ENCODE results near the gene LCE2B. TPM values are rescaled to one million over a fixed set of nuclear protein-coding genes. Genes with fewer than 3 reads are reported as not detected.

LCE2B gene, protein sequence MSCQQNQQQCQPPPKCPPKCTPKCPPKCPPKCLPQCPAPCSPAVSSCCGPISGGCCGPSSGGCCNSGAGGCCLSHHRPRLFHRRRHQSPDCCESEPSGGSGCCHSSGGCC
- not detected in 2 replicates for total RNA-seq

DNA sequence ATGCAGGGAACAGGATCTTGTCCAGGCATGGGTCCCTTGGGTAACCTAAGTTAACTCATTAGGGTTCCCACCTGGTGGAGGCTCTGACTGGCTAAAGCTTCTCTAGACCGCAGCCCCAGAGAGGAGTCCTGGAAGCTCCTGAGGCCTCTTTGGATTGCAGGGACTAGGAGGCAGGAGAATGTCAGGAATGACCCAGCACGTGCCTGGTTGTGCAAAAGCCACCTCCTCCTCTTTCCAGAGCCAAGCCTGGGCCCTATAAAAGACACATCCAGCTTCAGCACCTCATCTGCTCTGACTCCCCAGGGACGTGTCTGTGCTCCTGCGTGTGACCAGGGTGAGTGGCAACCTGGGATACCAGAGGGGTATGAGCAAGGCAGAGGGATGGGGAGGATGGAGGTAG is at the start of gene LCE2B:
Gene LCE2B, plus strand, starts transcription at position 301 of the 400 bp plus-strand sequence. CDS start 721 bp downstream, outside the sequence.

DNA sequence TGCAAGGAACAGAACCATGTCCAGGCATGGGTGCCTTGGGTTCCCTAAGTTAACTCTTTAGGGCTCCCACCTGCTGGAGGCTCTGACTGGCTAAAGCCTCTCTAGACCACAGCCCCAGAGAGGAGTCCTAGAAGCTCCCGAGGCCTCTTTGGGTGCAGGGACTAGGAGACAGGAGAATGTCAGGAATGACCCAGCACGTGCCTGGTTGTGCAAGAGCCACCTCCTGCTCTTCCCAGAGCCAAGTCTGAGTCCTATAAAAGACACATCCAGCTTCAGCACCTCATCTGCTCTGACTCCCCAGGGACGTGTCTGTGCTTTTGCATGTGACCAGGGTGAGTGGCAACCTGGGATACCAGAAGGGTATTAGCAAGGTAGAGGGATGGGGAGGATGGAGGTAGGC is 22.8 kb upstream of the LCE2B start, which contains the start of gene LCE2D:
Gene LCE2D, plus strand, starts transcription at position 283 of the 400 bp plus-strand sequence. CDS start 726 bp downstream, outside the sequence.

DNA sequence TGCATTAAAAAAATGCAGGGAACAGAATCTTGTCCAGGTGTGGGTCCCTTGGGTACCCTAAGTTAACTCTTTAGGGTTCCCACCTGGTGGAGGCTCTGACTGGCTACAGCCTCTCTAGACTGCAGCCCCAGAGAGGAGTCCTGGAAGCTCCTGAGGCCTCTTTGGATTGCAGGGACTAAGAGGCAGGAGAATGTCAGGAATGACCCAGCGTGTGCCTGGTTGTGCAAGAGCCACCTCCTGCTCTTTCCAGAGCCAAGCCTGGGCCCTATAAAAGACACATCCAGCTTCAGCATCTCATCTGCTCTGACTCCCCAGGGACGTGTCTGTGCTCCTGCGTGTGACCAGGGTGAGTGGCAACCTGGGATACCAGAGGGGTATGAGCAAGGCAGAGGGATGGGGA is 10.9 kb upstream of the LCE2B start, which contains the start of gene LCE2C:
Gene LCE2C, plus strand, starts transcription at position 297 of the 400 bp plus-strand sequence. CDS start 737 bp downstream, outside the sequence.

DNA sequence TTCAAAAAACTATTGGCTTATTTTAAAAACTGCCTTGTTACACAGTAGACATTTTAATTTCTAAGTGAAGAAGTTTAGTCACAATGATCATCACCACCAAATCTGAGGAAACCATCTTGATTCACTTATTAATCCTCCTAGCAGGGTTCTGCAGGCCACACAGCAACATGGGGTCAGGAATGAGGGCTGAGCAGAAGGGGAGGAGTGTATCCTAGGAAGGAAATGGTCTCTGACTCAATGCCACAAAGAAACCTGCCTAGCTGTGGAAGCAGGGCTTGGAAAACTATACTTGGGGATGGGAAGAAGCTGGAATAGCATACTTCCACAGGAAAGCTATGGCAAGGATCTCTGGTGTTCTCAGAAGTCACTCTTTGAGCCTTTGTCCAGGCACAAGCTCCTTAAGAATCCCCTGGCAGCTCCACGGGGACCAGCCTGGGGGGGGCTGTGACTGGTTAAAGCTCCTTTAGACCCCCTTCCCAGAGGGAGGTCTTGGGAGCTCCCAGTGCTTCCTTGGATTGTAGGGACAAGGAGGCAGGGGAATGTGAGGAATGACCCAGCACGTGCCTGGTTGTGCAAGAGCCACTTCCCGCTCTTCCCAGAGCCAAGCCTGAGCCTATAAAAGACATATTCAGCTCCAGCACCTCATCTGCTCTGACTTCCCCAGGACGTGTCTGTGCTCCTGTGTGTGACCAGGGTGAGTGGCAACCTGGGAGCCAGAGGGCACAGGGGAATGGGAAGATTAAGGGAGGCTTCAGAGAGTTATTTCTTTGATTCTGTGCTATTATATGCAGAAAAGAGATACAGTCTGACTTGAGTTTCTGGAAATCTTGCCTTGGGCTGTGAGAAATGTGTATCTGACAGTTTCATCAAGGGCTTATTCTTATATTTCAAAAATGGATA is 12.0 kb downstream of the LCE2B start, which contains the start of gene LCE2A:
Gene LCE2A, plus strand, starts transcription at position 645 of the 900 bp plus-strand sequence. CDS start 557 bp downstream, outside the sequence.

DNA sequence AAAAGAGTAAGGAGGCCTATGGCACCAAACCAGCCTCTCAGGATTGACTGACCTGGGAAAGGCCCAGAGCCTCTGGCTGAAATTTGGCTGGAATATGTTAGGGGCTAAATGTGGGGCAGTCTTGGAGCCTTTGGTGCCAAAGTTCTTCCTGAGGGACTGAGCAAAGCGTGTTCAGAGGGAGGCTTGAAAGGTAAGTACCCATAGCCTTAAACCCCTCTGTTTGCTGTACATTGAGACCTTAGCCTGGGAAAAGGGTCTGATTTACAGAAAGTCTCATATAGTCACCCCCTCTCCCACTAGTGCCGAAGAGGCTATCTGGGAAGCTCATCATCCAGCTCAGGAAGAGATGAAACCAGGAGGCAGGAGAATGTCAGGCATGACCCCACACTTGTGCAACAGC is 21.9 kb downstream of the LCE2B start, which contains the start of gene LCE4A:
Gene LCE4A, plus strand, starts transcription at position 301 of the 400 bp plus-strand sequence. CDS start 916 bp downstream, outside the sequence.

Other genes starting within 250 kb of the LCE2B start
- gene LCE5A, start 175.3 kb upstream of the LCE2B start, total RNA-seq: not detected in 2 replicates
- not detected in 2 replicates for gene CRCT1, start 171.6 kb upstream of the LCE2B start, total RNA-seq
- gene LCE3E, start 119.3 kb upstream of the LCE2B start, total RNA-seq: not detected in 2 replicates
- not detected in 2 replicates for gene LCE3D, start 105.6 kb upstream of the LCE2B start, total RNA-seq
- not detected in 2 replicates for gene LCE3C, start 85.9 kb upstream of the LCE2B start, total RNA-seq
- gene LCE3B, start 72.3 kb upstream of the LCE2B start, total RNA-seq: not detected in 2 replicates
- gene LCE3A, start 63.0 kb upstream of the LCE2B start, total RNA-seq: not detected in 2 replicates
- gene LCE2D, start 22.7 kb upstream of the LCE2B start, total RNA-seq: not detected in 2 replicates
- not detected in 2 replicates for gene LCE2C, start 10.8 kb upstream of the LCE2B start, total RNA-seq
- not detected in 2 replicates for gene LCE2A, start 12.2 kb downstream of the LCE2B start, total RNA-seq
- gene LCE4A, start 22.0 kb downstream of the LCE2B start, total RNA-seq: not detected in 2 replicates
- gene KPRP, start 71.9 kb downstream of the LCE2B start, total RNA-seq: not detected in 2 replicates
- not detected in 2 replicates for gene LCE1F, start 89.0 kb downstream of the LCE2B start, total RNA-seq
- gene LCE1E, start 100.1 kb downstream of the LCE2B start, total RNA-seq: not detected in 2 replicates
- not detected in 2 replicates for gene LCE1D, start 110.6 kb downstream of the LCE2B start, total RNA-seq
- not detected in 2 replicates for gene LCE1C, start 120.5 kb downstream of the LCE2B start, total RNA-seq
- gene LCE1B, start 125.8 kb downstream of the LCE2B start, total RNA-seq: not detected in 2 replicates
- gene LCE1A, start 141.3 kb downstream of the LCE2B start, total RNA-seq: not detected in 2 replicates
- not detected in 2 replicates for gene LCE6A, start 156.7 kb downstream of the LCE2B start, total RNA-seq
- gene LCE7A, start 173.9 kb downstream of the LCE2B start, total RNA-seq: not detected in 2 replicates
- gene SMCP, start 192.2 kb downstream of the LCE2B start, total RNA-seq: not detected in 2 replicates
- not detected in 2 replicates for gene IVL, start 222.4 kb downstream of the LCE2B start, total RNA-seq